H1 (cell line): ENCODE results near the gene PLA2G2E.

ENCODE experiments used
- CTBP2 ChIP-seq: IDR thresholded peaks from 2 replicates; pipeline ENCODE4 v1.7.0; 2011; ENCODE audit warnings: borderline replicate concordance, mild to moderate bottlenecking, moderate library complexity, mixed read lengths, low read length; ENCODE audit not compliant: insufficient read depth, insufficient read length
- EGR1 ChIP-seq: IDR thresholded peaks from 2 replicates; pipeline ENCODE4 v1.6.1; 2011; ENCODE audit warnings: low read depth, low read length, borderline replicate concordance
- EP300 ChIP-seq, 2 experiments: IDR thresholded peaks; 1 replicate in 1 of 2; 2 replicates in 1 of 2; pipeline ENCODE4 v1.6.1; 2011 to 2012; ENCODE audit warnings: low read depth in 2 of 2, low read length in 2 of 2, mild to moderate bottlenecking in 2 of 2, borderline replicate concordance in 1 of 2, inconsistent platforms in 1 of 2, moderate library complexity in 1 of 2
- EZH2 ChIP-seq: fragments of 200-600 bp; sonication (generic); IDR thresholded peaks from 2 replicates; pipeline ENCODE4 v1.7.1; 2012; ENCODE audit warnings: low read depth, mild to moderate bottlenecking, moderate library complexity, low read length, inconsistent platforms; ENCODE audit not compliant: severe bottlenecking
- POLR2A ChIP-seq, 2 experiments: IDR thresholded peaks; 1 replicate in 1 of 2; 2 replicates in 1 of 2; pipeline ENCODE4 v1.6.1; 2011; ENCODE audit warnings: low read depth in 2 of 2, low read length in 2 of 2, mild to moderate bottlenecking in 2 of 2; ENCODE audit errors: control extremely low read depth in 1 of 2
- SIRT6 ChIP-seq: IDR thresholded peaks from one replicate; pipeline ENCODE4 v1.7.1; 2012; ENCODE audit warnings: low read length, inconsistent platforms
- SP1 ChIP-seq: IDR thresholded peaks from 2 replicates; pipeline ENCODE4 v1.6.1; 2011; ENCODE audit warnings: low read depth, low read length
- TF ChIP-seq, protein P1 (sequence below), 3 experiments: IDR thresholded peaks; 1 replicate in 2 of 3; 2 replicates in 1 of 3; pipeline versions ENCODE4 v1.5.1 to v1.6.1; 2011; ENCODE audit warnings: low read length in 3 of 3, mild to moderate bottlenecking in 3 of 3, inconsistent platforms in 2 of 3, low read depth in 1 of 3, moderate library complexity in 1 of 3; ENCODE audit not compliant: insufficient read depth in 1 of 3; ENCODE audit errors: control extremely low read depth in 1 of 3
- TF ChIP-seq, protein P2 (sequence below): IDR thresholded peaks from 2 replicates; pipeline ENCODE4 v1.6.1; 2011; ENCODE audit warnings: low read length, improper control_type of control experiment

DNA sequence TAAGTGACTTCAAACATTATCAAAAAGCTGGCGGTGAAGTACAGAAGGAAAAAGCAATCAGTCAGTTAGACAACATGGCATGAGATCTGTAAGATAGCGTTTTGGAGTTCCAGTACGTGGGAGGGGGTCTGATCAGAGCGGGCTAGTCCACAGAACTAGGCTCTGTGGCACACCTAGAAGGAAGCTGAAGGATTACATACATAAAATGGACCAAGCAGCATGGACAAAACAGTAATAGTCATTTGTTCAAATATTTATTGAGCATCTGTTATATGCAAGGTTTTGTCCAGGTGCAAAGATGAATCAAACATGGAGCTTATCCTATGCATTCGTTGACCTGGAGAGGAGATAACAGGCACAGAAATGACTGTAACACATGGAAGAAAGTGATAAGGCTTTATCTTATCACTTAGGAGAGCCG lies 22.9 kb upstream of the PLA2G2E start:
- TF ChIP-seq EP300 (IDR thresholded peaks at IDR 0.05; ENCODE audit: borderline replicate concordance in 1 of 2, low read depth in 2 of 2, low read length in 2 of 2): no peak
- TF ChIP-seq, protein P1, sequence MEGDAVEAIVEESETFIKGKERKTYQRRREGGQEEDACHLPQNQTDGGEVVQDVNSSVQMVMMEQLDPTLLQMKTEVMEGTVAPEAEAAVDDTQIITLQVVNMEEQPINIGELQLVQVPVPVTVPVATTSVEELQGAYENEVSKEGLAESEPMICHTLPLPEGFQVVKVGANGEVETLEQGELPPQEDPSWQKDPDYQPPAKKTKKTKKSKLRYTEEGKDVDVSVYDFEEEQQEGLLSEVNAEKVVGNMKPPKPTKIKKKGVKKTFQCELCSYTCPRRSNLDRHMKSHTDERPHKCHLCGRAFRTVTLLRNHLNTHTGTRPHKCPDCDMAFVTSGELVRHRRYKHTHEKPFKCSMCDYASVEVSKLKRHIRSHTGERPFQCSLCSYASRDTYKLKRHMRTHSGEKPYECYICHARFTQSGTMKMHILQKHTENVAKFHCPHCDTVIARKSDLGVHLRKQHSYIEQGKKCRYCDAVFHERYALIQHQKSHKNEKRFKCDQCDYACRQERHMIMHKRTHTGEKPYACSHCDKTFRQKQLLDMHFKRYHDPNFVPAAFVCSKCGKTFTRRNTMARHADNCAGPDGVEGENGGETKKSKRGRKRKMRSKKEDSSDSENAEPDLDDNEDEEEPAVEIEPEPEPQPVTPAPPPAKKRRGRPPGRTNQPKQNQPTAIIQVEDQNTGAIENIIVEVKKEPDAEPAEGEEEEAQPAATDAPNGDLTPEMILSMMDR (IDR thresholded peaks at IDR 0.05; ENCODE audit: control extremely low read depth in 1 of 3, insufficient read depth in 1 of 3, low read depth in 1 of 3, low read length in 3 of 3): no peak
- no peak for TF ChIP-seq EZH2
- no peak for TF ChIP-seq SP1
- TF ChIP-seq SIRT6: no peak
- no peak for TF ChIP-seq CTBP2
- no peak for TF ChIP-seq POLR2A (IDR thresholded peaks at IDR 0.05; ENCODE audit: control extremely low read depth in 1 of 2, low read depth in 2 of 2, low read length in 2 of 2)
- TF ChIP-seq, protein P2, sequence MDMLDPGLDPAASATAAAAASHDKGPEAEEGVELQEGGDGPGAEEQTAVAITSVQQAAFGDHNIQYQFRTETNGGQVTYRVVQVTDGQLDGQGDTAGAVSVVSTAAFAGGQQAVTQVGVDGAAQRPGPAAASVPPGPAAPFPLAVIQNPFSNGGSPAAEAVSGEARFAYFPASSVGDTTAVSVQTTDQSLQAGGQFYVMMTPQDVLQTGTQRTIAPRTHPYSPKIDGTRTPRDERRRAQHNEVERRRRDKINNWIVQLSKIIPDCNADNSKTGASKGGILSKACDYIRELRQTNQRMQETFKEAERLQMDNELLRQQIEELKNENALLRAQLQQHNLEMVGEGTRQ: no peak
- TF ChIP-seq EGR1: no peak
